Parathyroid adenoma (tissue), 2 donors: Measurements from ENCODE around the gene FAM227B.

Experiments
- H2AFZ ChIP-seq: fragments of 300-600 bp; sonication (generic); one replicate; pipeline ENCODE4 v1.7.0; 2017; ENCODE audit warnings: antibody characterized with exemption, mild to moderate bottlenecking
- H3K27ac ChIP-seq: fragments of 300-600 bp; sonication (generic); one replicate; pipeline ENCODE4 v1.7.0; 2017
- H3K27me3 ChIP-seq: fragments of 300-600 bp; sonication (generic); one replicate; pipeline ENCODE4 v1.7.0; 2017; ENCODE audit warnings: low read length; ENCODE audit not compliant: control insufficient read depth, insufficient read depth
- H3K36me3 ChIP-seq: fragments of 300-600 bp; sonication (generic); one replicate; pipeline ENCODE4 v1.7.0; 2017; ENCODE audit warnings: low read length; ENCODE audit not compliant: control insufficient read depth, insufficient read depth
- H3K4me1 ChIP-seq: fragments of 300-600 bp; sonication (generic); one replicate; pipeline ENCODE4 v1.7.0; 2017; ENCODE audit warnings: control low read depth
- H3K4me2 ChIP-seq: fragments of 300-600 bp; sonication (generic); one replicate; pipeline ENCODE4 v1.7.0; 2017; ENCODE audit warnings: low read length
- H3K4me3 ChIP-seq: fragments of 300-600 bp; sonication (generic); one replicate; pipeline ENCODE4 v1.7.0; 2017; ENCODE audit warnings: low read depth, low read length
- H3K79me2 ChIP-seq: fragments of 300-600 bp; sonication (generic); one replicate; pipeline ENCODE4 v1.7.0; 2017; ENCODE audit warnings: control low read depth
- H3K9ac ChIP-seq: fragments of 300-600 bp; sonication (generic); one replicate; pipeline ENCODE4 v1.7.0; 2017; ENCODE audit warnings: mild to moderate bottlenecking
- H3K9me3 ChIP-seq: fragments of 300-600 bp; sonication (generic); one replicate; pipeline ENCODE4 v1.7.0; 2017; ENCODE audit warnings: low read length; ENCODE audit not compliant: control insufficient read depth
- TF ChIP-seq, protein P1 (sequence below): fragments of 300-600 bp; sonication (generic); IDR thresholded peaks from one replicate; pipeline ENCODE4 v1.7.0; 2017; ENCODE audit warnings: antibody characterized with exemption, mild to moderate bottlenecking
- donor health status: primary hyperparathyroidism.

Gene FAM227B

DNA sequence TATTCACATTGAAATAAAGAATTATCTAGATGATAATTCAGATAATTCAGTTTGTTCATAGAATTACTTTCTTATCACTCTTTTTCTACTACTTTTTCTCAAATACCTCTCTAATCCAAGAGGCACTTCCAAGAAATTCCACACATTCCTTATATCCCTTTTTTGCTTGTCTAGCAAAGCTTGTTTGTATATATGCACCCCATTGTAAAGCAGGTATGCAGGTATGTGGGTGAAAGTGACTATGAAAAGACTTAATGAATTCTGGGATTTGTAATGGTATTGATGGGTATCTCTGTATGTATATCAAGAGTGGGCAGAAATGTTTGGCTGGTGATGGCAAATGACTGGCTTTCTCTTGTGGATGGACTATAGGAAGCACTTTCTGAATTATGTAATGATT is 291.7 kb downstream of the FAM227B start:
- H3K79me2 ChIP-seq: no peaks in the 10 kb centered on the region
- no peaks in the 10 kb centered on the region for H3K4me1 ChIP-seq
- TF ChIP-seq, protein P1, sequence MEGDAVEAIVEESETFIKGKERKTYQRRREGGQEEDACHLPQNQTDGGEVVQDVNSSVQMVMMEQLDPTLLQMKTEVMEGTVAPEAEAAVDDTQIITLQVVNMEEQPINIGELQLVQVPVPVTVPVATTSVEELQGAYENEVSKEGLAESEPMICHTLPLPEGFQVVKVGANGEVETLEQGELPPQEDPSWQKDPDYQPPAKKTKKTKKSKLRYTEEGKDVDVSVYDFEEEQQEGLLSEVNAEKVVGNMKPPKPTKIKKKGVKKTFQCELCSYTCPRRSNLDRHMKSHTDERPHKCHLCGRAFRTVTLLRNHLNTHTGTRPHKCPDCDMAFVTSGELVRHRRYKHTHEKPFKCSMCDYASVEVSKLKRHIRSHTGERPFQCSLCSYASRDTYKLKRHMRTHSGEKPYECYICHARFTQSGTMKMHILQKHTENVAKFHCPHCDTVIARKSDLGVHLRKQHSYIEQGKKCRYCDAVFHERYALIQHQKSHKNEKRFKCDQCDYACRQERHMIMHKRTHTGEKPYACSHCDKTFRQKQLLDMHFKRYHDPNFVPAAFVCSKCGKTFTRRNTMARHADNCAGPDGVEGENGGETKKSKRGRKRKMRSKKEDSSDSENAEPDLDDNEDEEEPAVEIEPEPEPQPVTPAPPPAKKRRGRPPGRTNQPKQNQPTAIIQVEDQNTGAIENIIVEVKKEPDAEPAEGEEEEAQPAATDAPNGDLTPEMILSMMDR: no peak
- no peak overlapping the region for H3K9ac ChIP-seq
- H3K27ac ChIP-seq: no peak overlapping the region
- H3K4me2 ChIP-seq: no peak overlapping the region
- H3K36me3 ChIP-seq: no peaks in the 10 kb centered on the region
- no peak overlapping the region for H2AFZ ChIP-seq
- no peak overlapping the region for H3K4me3 ChIP-seq
- no peaks in the 10 kb centered on the region for H3K9me3 ChIP-seq
- H3K27me3 ChIP-seq: no peaks in the 10 kb centered on the region

DNA sequence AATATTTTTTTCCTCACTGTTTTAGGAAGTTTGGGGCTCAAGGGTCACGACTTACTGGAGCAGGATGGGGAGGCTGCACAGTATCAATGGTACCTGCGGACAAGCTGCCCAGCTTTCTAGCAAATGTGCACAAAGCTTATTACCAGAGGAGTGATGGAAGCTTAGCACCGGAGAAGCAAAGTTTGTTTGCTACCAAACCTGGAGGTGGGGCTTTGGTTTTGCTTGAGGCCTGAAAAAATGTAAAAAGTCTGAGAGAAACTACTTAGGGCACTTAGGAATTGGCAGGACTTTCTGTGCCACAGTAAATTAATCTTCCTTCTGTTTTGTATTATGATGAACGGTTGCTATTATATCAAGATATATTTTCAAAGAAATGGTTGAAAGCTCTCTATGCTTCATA is 292.7 kb downstream of the FAM227B start:
- H3K27me3 ChIP-seq: no peaks in the 10 kb centered on the region
- H3K27ac ChIP-seq: no peak overlapping the region
- H3K9ac ChIP-seq: no peak overlapping the region
- no peak overlapping the region for H3K4me2 ChIP-seq
- H3K4me1 ChIP-seq: no peaks in the 10 kb centered on the region
- H3K9me3 ChIP-seq: no peaks in the 10 kb centered on the region
- TF ChIP-seq, protein P1: no peak
- H3K36me3 ChIP-seq: no peaks in the 10 kb centered on the region
- no peak overlapping the region for H2AFZ ChIP-seq
- H3K79me2 ChIP-seq: no peaks in the 10 kb centered on the region
- no peak overlapping the region for H3K4me3 ChIP-seq

DNA sequence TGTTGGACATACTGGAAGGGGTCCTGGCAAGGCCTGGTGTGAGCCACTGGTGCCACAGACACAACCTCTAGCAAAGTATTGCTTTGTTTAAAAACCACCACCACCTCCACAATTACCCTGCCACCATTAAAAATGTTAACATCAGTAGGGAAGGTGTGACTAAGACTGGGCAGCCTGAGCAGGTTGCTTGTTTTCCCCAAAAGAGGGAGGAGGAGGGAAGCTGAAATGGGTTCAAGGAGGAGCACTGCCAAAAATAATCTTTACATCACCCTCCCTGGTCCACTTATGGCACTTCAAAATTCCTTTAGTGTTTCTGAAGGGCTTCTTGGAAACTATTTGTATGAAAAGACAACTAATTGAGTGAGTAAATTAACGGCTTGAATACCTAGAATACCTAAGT is 297.4 kb downstream of the FAM227B start:
- Histone ChIP-seq H3K36me3 (no peaks in the 10 kb centered on the region), H3K4me2 (no peak overlapping the region), H2AFZ (no peak overlapping the region), H3K79me2 (no peaks in the 10 kb centered on the region), H3K9me3 (no peaks in the 10 kb centered on the region), H3K27ac (no peak overlapping the region), H3K4me3 (no peak overlapping the region), H3K9ac (no peak overlapping the region), H3K4me1 (no peaks in the 10 kb centered on the region), H3K27me3 (no peaks in the 10 kb centered on the region)
- TF ChIP-seq, protein P1: no peak

DNA sequence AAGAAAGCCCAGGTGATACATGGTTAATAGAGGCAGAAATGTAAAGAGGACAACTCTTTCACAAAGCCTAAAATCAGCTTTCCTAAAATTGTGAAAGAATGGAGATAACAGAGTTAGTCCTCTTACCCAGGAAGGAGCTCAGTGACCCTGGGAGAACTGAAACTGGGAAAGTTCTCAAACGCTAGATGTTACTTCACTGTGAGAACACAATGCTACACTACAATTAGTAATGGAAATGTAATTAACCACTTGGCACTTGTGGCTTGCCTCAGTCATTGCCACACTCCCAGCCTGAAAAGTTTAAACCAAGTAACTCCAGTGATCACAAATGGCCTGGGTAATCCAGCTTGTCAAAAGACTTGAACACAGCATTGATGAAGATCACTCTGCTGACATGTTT is 300.3 kb downstream of the FAM227B start:
- TF ChIP-seq, protein P1: no peak
- Histone ChIP-seq H3K9me3 (no peaks in the 10 kb centered on the region), H3K4me1 (no peaks in the 10 kb centered on the region), H3K27me3 (no peaks in the 10 kb centered on the region), H2AFZ (no peak overlapping the region), H3K4me2 (no peak overlapping the region), H3K27ac (no peak overlapping the region), H3K4me3 (no peak overlapping the region), H3K9ac (no peak overlapping the region), H3K79me2 (no peaks in the 10 kb centered on the region), H3K36me3 (no peaks in the 10 kb centered on the region)

DNA sequence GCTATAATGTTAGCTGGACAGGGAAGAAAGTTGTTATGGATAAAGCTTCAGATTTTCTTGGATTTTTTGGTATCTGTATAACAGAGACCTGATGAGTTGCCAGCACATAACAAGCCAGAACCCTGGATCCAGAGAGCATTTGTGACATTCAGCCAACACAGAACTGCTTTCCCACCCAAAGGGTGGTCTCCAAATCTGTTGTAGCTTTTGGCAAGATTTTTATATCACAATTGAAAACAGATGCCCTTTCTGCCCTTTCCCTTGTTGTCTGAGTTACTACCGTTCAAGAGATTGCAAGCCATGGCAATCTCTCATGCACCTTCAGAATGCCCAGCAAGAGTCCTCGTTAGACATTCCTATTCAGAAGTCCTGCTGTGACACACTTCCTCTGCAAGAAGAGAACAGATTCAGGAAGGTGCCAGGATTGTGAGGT is 305.2 kb downstream of the FAM227B start:
- Histone ChIP-seq H3K27ac (no peak overlapping the region), H3K4me2 (no peak overlapping the region)

More for the DNA sequence above, 305.2 kb downstream of the FAM227B start:
- Histone ChIP-seq H3K79me2 (no peaks in the 10 kb centered on the region), H3K27me3 (no peaks in the 10 kb centered on the region), H2AFZ (no peak overlapping the region), H3K4me1 (no peaks in the 10 kb centered on the region), H3K9ac (no peak overlapping the region), H3K9me3 (no peaks in the 10 kb centered on the region), H3K4me3 (no peak overlapping the region), H3K36me3 (no peaks in the 10 kb centered on the region)
- TF ChIP-seq, protein P1: no peak
